DOHH2 (cell line): ENCODE results near the gene DOCK10.

Experiments used
- CTCF ChIP-seq: fragments of 200-600 bp; sonication (generic); IDR thresholded peaks from one replicate; pipeline ENCODE4 v1.5.1; 2014; ENCODE audit warnings: antibody characterized with exemption, mild to moderate bottlenecking, low read depth, low read length; ENCODE audit not compliant: poor library complexity, severe bottlenecking
- EZH2phosphoT487 ChIP-seq: fragments of 200-600 bp; sonication (generic); IDR thresholded peaks from 2 replicates; pipeline ENCODE4 v1.6.1; 2017; ENCODE audit warnings: borderline replicate concordance, mild to moderate bottlenecking, antibody characterized with exemption, low read length, moderate library complexity, mixed read lengths

GRCh38 chr2:224786848-224787247 is 255.4 kb downstream of the DOCK10 start:
- TF ChIP-seq CTCF: no peak
- no peak for TF ChIP-seq EZH2phosphoT487
